Measurements from ENCODE around the gene HECTD2.
"Not testable (repeated sequence)": the region's sequence is repeated elsewhere in the genome, so short reads cannot be mapped to it uniquely, and the experiment has no call there.

The HECTD2 gene

GRCh38 chr10:91409869-91410637 lies at the start of gene HECTD2:
Gene HECTD2, plus strand, starts transcription at chr10:91410344. Its CDS starts 95 bp downstream, at chr10:91410439.
- DNase-seq = peak in 50 of 56 donors; percentile 45 to 87 (median 73)

- no peak for DNase-seq
Observed at GRCh38 chr10:91360461-91360860, 49.7 kb upstream of the HECTD2 start.

DNA sequence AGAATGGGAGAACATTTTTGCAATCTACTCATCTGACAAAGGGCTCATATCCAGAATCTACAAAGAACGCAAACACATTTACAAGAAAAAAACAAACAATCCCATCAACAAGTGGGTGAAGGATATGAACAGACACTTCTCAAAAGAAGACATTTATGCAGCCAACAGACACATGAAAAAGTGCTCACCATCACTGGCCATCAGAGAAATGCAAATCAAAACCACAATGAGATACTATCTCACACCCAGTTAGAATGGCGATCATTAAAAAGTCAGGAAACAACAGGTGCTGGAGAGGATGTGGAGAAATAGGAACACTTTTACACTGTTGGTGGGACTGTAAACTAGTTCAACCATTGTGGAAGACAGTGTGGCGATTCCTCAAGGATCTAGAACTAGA lies 44.6 kb upstream of the HECTD2 start:
- not testable (repeated sequence) for DNase-seq

GRCh38 chr10:91366704-91367103 lies 43.4 kb upstream of the HECTD2 start:
- no peak for DNase-seq

DNA sequence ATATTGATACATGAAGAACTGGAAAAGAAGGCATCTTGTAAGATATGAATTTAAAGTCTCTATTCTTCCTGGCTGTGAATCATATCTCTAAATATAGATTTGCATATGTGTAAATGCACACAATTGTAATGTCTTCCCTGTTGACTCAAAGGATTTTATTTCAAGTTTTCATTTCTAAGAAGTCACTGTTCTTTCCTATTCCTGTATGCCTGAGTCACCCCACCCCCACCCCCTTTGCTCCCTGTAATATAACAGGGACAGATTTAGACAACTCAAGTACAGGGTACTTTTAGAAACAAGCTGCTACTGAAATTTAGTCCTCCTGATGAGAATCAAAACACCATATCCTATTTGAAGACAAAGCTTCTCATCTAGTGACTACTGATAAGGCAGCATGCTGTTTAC lies 43.0 kb upstream of the HECTD2 start:
- DNase-seq = no peak

DNA sequence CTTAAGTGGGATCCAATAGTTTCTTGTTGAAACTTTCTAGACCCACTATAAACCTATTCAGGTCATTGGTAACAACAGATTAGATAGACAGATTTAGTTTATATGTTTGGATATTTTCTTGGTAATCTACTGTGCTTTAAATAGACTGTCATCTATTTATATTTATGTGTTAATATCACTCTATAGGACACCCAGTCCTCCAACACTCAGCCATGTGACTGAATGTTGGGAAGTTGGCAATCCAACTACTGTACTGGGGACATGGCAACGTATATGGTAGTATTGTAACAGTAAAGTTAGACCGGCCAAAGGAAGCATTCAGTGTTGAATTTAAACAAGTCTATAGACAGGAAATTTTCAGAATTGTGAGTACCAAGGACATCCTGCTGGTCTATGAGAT lies 42.6 kb upstream of the HECTD2 start:
- no peak for DNase-seq

DNA sequence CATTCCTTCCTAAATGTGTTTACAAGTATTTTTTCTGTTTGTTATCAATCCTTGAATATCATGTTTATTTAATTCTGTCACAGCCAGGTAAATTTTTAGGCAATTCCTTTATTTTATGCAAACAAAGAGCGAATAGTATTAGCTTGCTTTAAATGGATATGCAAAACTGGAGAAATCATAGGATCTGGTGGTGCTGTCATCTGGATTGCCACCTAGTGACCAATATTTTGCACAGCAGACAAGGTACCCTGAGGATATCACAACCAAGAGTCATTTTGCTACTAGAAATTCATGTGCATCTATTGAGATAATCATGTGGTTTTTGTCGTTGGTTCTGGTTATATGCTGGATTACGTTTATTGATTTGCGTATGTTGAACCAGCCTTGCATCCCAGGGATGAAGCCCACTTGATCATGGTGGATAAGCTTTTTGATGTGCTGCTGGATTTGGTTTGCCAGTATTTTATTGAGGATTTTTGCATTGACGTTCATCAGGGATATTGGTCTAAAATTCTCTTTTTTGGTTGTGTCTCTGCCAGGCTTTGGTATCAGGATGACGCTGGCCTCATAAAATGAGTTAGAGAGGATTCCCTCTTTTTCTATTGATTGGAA lies 40.1 kb upstream of the HECTD2 start:
- not testable (repeated sequence) for DNase-seq

- no peak for DNase-seq
Observed at GRCh38 chr10:91374052-91374451, 36.1 kb upstream of the HECTD2 start.

DNA sequence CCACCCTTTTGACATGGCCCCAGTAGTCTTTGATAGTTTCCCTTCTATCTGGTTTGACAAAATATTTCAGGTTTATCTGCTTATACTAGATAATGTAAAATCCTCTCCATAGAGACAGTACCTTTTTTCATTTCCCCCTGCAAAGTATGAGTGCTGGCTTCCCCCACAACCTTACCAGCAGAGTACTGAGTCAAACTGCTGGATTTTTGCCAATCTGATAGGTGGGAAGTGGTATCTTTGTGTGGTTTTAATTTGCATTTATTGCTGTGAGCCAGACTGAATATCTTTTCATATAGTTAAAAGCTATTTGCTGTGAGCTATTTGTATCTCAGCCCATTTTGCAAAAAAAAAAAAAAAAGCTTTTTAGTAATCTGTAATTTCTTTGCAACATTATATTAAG lies 32.1 kb upstream of the HECTD2 start:
- no peak for DNase-seq

GRCh38 chr10:91380873-91381256 lies 29.3 kb upstream of the HECTD2 start:
- no peak for DNase-seq

GRCh38 chr10:91381257-91381891 lies 28.8 kb upstream of the HECTD2 start:
- peak in 14 of 56 donors; percentile 1 to 54 (median 9) for DNase-seq

DNA sequence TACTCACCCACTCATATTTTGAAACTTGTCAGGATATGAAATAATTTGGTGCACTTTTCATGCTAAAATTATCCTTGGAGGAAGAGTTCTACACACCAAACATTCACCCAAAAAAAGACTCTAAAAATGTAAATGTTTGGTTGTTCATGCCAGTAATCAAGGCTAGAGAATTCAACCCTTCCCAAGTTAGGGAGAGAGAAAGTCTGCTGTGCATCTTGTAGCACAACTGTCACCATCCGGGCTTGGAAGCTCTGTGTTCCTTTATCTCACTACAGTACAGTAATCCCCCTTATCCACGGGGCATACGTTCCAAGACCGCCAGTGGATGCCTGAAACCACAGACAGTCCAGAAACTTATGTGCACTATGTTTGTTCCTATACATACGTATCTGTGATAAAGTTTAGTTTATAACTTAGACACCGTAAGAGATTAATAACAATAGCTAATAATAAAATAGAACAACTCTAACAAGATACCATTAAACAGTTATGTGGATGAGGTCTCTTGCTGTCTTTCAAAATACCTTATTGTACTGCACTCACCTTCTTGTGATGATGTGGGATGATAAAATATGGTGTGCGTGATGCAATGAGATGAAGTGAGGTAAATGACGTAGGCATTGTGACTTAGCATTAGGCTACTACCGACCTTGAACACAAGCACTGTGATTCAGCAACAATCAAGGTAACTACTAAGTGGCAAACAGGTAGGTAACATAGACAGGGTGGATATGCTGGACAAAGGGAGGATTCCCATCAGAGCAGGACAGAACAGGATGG lies 24.6 kb upstream of the HECTD2 start:
- no peak for DNase-seq

DNA sequence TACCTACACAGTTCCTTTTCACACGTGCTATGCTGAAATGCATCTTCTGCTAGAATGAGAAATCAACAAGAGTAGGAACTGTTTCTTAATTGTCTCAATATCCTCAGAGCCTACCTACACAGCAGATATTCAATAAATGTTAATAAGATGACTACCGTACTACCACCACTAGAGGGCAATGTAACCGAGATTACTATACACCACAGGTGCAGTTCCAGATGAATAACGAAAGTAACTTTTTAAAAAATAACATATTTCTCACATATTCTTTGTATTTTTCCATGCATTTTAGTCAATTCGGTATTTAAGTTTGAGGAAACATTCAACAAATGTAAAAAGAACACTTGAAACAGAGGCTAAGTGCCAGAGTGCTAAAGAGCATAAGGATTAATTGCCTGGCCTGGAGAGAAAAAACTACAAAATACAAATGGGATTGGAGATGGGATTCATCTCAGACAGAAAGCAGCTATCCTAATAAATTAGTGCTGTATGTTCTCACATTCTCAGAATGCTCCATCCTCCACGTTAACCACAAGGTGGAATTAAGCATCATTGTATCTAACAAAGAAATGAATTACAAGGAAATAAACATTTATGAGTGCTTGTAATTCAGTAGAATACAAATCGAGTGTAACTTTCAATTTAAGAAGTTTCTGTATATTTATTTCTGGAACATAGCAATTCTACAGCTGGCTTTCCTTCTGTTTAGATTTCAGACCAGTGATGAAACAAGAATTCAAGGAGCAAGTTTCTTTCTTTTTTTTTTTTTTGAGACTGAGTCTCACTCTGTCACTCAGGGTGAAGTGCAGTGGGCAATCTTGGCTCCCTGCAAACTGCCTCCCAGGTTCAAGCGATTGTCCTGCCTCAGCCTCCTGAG lies 20.3 kb upstream of the HECTD2 start:
- DNase-seq = peak in 1 of 56 donors; percentile 54

DNA sequence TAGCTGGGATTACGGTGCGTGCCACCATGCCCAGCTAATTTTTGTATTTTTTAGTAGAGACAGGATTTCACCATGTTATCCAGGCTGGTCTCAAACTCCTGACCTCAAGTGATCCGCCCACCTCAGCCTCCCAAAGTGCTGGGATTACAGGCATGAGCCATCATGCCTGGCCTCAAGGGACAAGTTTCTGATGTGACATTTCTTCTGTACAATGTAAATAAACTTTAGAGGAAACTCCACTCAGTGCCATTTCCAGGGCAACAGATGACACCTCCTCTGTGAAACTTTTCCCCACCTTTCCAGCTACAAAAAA lies 19.7 kb upstream of the HECTD2 start:
- DNase-seq = not testable (repeated sequence)

DNA sequence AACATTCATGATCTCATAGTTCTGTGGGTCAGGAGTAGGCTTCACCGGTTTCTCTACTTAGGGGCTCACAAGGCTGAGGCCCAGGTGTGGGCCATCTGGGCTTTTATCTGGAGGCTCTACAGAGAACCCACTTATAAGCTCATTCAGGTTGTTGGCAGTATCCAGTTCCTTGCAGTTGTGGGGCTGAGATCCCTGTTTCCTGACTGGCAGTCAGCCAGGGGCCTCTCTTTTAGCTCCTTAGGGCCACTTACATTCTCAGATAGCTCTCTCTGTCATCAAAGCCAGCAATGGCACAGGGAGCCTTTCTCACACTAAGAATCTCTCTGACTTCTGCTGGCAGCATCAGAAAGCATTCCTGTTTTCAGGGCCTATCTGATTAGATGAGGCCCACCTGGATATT lies 18.2 kb upstream of the HECTD2 start:
- no peak for DNase-seq

DNA sequence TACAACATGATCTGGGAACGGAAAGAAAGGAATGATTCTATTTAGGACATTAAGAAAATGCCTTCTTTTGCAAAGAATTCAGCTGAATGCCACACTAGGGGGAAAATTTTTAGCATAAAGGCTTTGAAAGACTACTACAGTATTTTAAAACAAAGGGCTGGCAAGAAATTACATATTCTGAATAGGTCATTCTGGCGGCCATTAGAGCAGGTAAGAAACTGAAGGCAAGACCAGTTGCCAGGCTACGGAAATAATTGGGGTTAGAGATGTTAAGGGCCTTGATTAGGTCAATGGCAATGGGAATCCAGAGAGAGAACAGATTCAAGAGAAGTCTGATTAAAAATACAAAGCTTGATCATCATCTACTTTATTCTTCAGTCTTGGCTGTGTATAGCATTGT lies 3.8 kb upstream of the HECTD2 start:
- no peak for DNase-seq

- peak in 55 of 56 donors; percentile 12 to 85 (median 68) for DNase-seq
Observed at GRCh38 chr10:91409069-91409868, 875 bp upstream of the HECTD2 start.

GRCh38 chr10:91410638-91411371 lies 661 bp downstream of the HECTD2 start:
- peak in 22 of 56 donors; percentile 15 to 71 (median 44) for DNase-seq

DNA sequence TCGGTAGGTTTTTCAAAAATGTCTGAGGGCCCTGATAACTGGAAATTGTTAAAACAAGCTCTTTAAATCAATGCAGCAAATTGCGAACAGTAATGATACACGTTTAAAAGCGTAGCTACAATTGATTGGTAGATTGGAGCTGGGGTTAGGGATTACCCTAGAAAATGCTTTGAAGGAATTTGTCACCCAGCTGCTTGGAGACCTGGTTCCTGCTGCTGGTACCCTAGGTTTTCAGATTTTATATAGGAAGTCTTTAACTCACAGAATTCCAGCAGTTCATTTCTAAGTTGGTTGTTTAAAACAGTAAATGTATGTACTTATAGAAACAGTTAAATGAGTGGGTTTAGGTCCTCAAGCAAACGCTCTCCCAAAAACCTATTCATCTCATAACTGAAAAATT lies 1.5 kb downstream of the HECTD2 start:
- DNase-seq = no peak
